ENCODE results near the gene EPN2.

- TF ChIP-seq CTCF (IDR thresholded peaks at IDR 0.05) (no peak), POLR2A (IDR thresholded peaks at IDR 0.05) (no peak), POLR2AphosphoS5 (IDR thresholded peaks at IDR 0.05) (no peak), EP300 (IDR thresholded peaks at IDR 0.05) (no peak)
These were observed 120.2 kb downstream of the EPN2 start for GRCh38 chr17:19357351-19357750.
